ES-I3 (cell line): ENCODE measurements around the gene PRMT2.

Experiments
- H3K36me3 ChIP-seq: 2 replicates; pipeline ENCODE4 v1.6.1; 2013; ENCODE audit warnings: mild to moderate bottlenecking, low read length, control low read depth, moderate library complexity; ENCODE audit not compliant: insufficient read depth
- H3K4me1 ChIP-seq: 2 replicates; pipeline ENCODE4 v1.6.1; 2013; ENCODE audit warnings: mild to moderate bottlenecking, control low read depth, low read length; ENCODE audit not compliant: insufficient read depth
- H3K9ac ChIP-seq: 2 replicates; pipeline ENCODE4 v1.6.1; 2013; ENCODE audit warnings: low read depth, mild to moderate bottlenecking, low read length, moderate library complexity
- H3K9me3 ChIP-seq: 2 replicates; pipeline ENCODE4 v1.6.1; 2013; ENCODE audit warnings: mild to moderate bottlenecking, low read length, moderate library complexity; ENCODE audit not compliant: control insufficient read depth, insufficient read depth

Gene PRMT2

GRCh38 chr21:46635324-46636180 is at the start of gene PRMT2:
TSS of gene PRMT2 (plus strand) at chr21:46635674. CDS start at chr21:46636952, 1,278 bp downstream.
- Histone ChIP-seq H3K9ac (peak within 1 kb of the TSS; percentile 100), H3K4me1 (peaks cover 10% of the 10 kb centered on the region), H3K9me3 (no peaks in the 10 kb centered on the region), H3K36me3 (no peaks in the 10 kb centered on the region)

DNA sequence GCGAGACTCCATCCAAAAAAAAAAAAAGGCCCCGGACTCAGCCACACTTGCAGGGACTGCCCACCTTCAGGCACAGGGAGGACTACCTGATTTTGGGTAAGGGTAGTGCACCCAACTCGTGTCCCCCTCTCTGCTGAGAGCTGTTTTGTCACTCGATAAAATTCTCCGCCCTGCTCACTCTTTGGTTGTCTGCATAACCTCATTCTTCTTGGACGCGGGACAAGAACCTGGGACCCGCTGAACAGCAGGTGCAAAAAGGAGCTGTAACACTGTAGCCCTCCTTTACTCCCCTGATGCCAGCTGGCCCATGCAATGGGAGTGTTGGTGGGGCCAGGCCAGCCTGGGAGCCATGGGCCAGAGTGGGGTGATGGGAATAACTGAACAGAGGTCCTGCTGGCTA is 41.2 kb upstream of the PRMT2 start:
- no peaks in the 10 kb centered on the region for H3K36me3 ChIP-seq
- no peaks in the 10 kb centered on the region for H3K4me1 ChIP-seq
- peaks cover 3% of the 10 kb centered on the region for H3K9me3 ChIP-seq
- no peak overlapping the region for H3K9ac ChIP-seq

GRCh38 chr21:46596201-46596600 is 39.3 kb upstream of the PRMT2 start:
- Histone ChIP-seq H3K9me3 (peaks cover 3% of the 10 kb centered on the region), H3K36me3 (no peaks in the 10 kb centered on the region), H3K9ac (no peak overlapping the region), H3K4me1 (no peaks in the 10 kb centered on the region)

DNA sequence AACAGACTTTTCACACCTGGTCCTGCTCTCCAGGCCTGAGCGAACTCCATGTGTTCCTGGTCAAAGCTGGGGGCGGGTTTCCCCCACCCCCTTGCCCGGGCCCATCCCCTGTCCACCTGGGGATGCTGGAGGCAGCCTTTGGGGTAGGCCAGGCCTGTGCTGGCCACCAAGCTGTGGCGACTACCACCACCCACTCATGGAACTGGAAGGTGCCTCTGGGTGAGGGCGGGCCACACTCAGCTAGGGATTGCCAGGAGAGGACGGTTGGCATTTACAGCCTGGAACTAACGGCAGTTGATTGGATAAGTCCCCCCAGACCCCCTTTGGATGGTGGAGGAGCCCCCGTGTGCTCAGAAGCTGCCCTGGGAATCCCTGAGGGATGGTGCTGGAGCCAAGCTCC is 38.4 kb upstream of the PRMT2 start:
- Histone ChIP-seq H3K4me1 (no peaks in the 10 kb centered on the region), H3K9ac (no peak overlapping the region), H3K9me3 (peaks cover 3% of the 10 kb centered on the region), H3K36me3 (no peaks in the 10 kb centered on the region)

- Histone ChIP-seq H3K9me3 (peaks cover 3% of the 10 kb centered on the region), H3K4me1 (no peaks in the 10 kb centered on the region; the same call in 1 of the 2 replicates), H3K9ac (no peak overlapping the region), H3K36me3 (no peaks in the 10 kb centered on the region)
These were observed 37.6 kb upstream of the PRMT2 start for GRCh38 chr21:46597896-46598343.

DNA sequence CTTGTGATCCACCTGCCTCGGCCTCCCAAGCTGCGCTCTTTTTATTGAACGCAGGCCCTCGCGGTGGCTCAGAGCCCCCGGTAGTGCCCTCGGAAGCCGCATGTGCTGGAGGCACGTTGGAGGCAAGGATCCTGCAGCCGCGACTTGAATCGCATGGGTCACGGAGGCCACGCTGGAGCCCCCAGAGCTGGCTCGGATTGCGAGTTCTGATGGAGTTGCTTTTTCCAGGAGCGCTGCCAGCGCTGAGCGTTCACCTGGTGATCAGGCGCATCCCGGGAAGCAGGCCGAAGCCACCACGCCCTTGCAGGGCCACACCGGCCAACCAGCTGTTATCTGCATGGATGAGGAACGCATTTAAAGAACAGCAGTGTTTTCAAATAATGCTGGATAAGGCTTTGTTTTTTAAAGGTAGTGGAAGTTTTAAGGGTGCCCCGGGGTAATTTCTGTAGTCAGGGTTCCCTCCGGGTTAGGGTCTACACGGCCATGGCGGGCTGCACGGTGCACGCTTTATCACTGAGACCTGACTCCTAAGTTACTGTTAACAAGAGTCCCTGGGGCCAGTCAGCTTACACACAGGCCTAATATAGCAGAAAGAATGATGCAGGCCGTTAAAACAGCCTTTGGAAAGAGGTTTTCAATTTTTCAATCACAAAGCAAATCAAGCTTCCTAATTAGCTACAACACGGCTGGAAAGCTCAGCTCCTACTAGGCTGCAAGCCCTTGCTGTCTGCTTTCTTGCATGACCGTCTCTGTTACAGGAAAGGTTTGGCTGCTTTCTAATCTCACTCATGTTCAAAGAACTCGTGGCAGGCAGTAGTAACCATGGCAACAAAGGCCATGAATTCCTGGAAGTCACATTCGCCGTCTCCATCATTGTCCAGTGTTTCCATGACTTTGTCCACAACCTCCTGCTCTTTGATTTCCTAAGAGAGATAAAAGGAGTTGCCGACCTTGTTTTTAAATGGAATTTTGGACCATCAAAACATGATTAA is 36.6 kb upstream of the PRMT2 start:
- Histone ChIP-seq H3K4me1 (peaks cover 2% of the 10 kb centered on the region; the same call in 1 of the 2 replicates), H3K36me3 (no peaks in the 10 kb centered on the region), H3K9ac (no peak overlapping the region), H3K9me3 (no peaks in the 10 kb centered on the region; the same call in 1 of the 2 replicates)

DNA sequence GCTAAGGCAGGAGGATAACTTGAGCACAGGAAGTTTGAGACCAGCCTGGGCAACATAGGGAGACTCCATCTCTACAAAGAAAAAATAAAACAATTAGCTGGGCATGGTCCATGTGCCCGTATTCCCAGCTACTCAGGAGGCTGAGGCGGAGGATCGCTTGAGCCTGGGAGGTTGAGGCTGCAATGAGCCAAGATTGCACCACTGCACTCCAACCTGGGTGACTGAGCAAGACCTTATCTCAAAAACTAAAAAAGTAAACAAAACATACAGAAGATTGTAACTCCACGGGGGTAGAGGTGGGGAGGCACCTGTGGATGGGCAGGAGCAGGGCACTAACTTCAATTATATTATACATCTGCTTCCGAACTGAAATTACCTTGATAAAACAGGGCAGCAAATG is 35.2 kb upstream of the PRMT2 start:
- no peaks in the 10 kb centered on the region for H3K9me3 ChIP-seq
- no peak overlapping the region for H3K9ac ChIP-seq
- peaks cover 6% of the 10 kb centered on the region for H3K4me1 ChIP-seq
- no peaks in the 10 kb centered on the region for H3K36me3 ChIP-seq

DNA sequence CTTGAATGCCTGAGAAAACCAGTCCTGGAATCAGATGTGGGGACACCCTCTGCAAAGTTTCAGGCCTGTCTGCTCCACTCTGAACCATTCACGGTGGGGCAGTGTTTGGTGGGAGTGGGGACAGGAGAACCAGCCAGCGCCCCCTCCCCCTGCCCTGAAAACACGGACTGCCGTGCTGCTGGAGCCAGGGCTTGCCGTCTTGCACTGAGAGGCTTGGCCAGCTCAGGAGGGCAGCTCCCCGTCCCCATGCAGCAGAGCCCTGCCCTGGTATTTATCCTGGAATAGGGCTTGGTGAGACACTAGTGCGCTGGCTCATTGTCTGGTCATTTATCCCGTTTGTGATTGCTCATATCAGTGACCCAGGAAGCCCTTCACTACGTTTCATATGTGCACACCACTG is 34.5 kb upstream of the PRMT2 start:
- Histone ChIP-seq H3K4me1 (peaks cover 6% of the 10 kb centered on the region), H3K36me3 (no peaks in the 10 kb centered on the region), H3K9me3 (no peaks in the 10 kb centered on the region), H3K9ac (no peak overlapping the region)

- Histone ChIP-seq H3K4me1 (peaks cover 6% of the 10 kb centered on the region), H3K36me3 (no peaks in the 10 kb centered on the region), H3K9me3 (no peaks in the 10 kb centered on the region), H3K9ac (no peak overlapping the region)
These were observed 32.2 kb upstream of the PRMT2 start for GRCh38 chr21:46603228-46603627.

DNA sequence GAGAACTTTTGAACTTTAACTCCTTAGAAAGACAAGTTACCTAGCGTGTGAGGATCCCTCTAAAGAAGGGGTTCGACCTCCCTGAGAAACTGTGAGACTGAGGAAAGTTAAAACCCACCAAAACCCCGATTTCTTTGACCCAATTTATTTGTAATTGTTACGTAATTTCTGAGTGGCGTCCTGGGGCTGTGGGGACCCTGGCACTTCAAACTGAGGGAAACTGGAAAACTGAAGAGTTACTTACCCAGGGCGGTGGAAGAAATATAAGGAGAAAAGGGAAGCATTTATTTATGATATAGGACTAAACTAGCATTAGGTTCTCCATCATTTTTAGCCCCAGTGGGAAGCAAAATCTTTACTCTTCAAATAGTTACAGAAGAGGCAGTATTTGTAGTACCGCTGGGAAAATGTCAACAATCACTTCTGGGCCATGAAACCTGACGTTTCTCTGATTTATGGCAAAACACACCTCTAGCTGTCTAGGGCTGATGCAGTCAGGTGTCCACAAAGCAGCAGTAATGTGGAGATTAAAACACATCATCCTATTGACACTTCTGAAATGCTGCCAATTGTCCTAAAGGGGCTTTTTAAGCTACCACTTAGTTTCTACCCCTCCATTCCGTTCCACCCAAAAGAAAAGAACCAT is 31.0 kb upstream of the PRMT2 start:
- H3K4me1 ChIP-seq = peaks cover 6% of the 10 kb centered on the region
- H3K9ac ChIP-seq = no peak overlapping the region
- H3K36me3 ChIP-seq = no peaks in the 10 kb centered on the region
- H3K9me3 ChIP-seq = no peaks in the 10 kb centered on the region

- H3K9ac ChIP-seq = no peak within 1 kb of the TSS
- no peaks in the 10 kb centered on the region for H3K36me3 ChIP-seq
- H3K9me3 ChIP-seq = no peaks in the 10 kb centered on the region
- peaks cover 6% of the 10 kb centered on the region for H3K4me1 ChIP-seq
These were observed 30.3 kb upstream of the PRMT2 start, which contains the start of gene S100B for GRCh38 chr21:46604975-46605766. TSS of gene S100B (minus strand) at chr21:46605082. CDS start at chr21:46602415, 2,667 bp downstream.

- Histone ChIP-seq H3K9ac (no peak overlapping the region), H3K9me3 (no peaks in the 10 kb centered on the region), H3K4me1 (peaks cover 6% of the 10 kb centered on the region), H3K36me3 (no peaks in the 10 kb centered on the region)
These were observed 29.6 kb upstream of the PRMT2 start for GRCh38 chr21:46605767-46606426.

DNA sequence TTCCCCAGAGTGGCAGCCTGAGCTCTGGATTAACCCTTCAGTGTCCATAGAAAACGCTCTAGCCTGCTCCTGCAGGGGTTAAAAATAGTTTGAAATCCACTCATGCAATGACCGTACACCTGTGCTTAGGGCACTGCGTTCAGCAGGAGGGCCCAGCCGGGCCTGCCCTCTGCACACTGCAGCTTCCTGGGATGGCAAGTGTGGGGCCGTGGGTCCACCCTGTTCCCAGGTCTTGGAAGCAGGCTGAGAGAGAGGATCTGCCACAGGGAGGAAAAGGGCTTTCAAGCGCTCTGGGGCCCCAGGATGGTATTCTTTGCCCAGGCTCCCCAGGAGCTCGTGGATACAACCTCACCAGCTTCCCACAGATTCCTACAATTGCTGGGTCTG is 29.1 kb upstream of the PRMT2 start:
- H3K4me1 ChIP-seq = peaks cover 6% of the 10 kb centered on the region
- no peaks in the 10 kb centered on the region for H3K9me3 ChIP-seq
- H3K9ac ChIP-seq = no peak overlapping the region
- no peaks in the 10 kb centered on the region for H3K36me3 ChIP-seq
